ACHN (cell line): ENCODE measurements around the gene PUSL1.

Experiments
- DNase-seq: peaks from one replicate; pipeline ENCODE4 v3.0.0-alpha.2; 2015
- in situ Hi-C: cut with HindIII; loops from 2 replicates; pipeline ENCODE4 v1.10.0; 2017; ENCODE audit warnings: low sequenced_read_pairs, low pct_ligation_motif_present, low pct_unique_long_range_greater_than_20kb

The PUSL1 gene

GRCh38 chr1:1274931-1275431, 33.4 kb upstream of the PUSL1 start:
- in situ Hi-C loops, result no loop called here
- DNase-seq, result no peak

- in situ Hi-C loops, result no loop called here
- DNase-seq, result no peak
These were observed 32.6 kb upstream of the PUSL1 start for GRCh38 chr1:1275836-1276235.

GRCh38 chr1:1278620-1279019, 29.8 kb upstream of the PUSL1 start:
- DNase-seq, result no peak
- in situ Hi-C loops, result no loop called here

GRCh38 chr1:1279028-1279427, 29.4 kb upstream of the PUSL1 start:
- in situ Hi-C loops, result no loop called here
- DNase-seq, result no peak

GRCh38 chr1:1280782-1281481, 27.5 kb upstream of the PUSL1 start:
- DNase-seq, result no peak
- in situ Hi-C loops, result no loop called here

GRCh38 chr1:1281533-1282321, 26.7 kb upstream of the PUSL1 start:
- in situ Hi-C loops, result no loop called here
- peak; percentile 40 for DNase-seq

- in situ Hi-C loops, result no loop called here
- DNase-seq, result no peak
These were observed 25.4 kb upstream of the PUSL1 start for GRCh38 chr1:1282998-1283397.

GRCh38 chr1:1283821-1284220, 24.6 kb upstream of the PUSL1 start:
- in situ Hi-C loops, result no loop called here
- no peak for DNase-seq

- in situ Hi-C loops, result no loop called here
- DNase-seq, result no peak
These were observed 23.9 kb upstream of the PUSL1 start for GRCh38 chr1:1284221-1285101.

- DNase-seq, result no peak
- in situ Hi-C loops, result no loop called here
These were observed 23.3 kb upstream of the PUSL1 start for GRCh38 chr1:1285102-1285571.

- in situ Hi-C loops, result no loop called here
- no peak for DNase-seq
These were observed 22.6 kb upstream of the PUSL1 start for GRCh38 chr1:1285611-1286311.

- DNase-seq, result no peak
- in situ Hi-C loops, result no loop called here
These were observed 21.8 kb upstream of the PUSL1 start for GRCh38 chr1:1286313-1287261.

- DNase-seq, result no peak
- in situ Hi-C loops, result no loop called here
These were observed 20.9 kb upstream of the PUSL1 start for GRCh38 chr1:1287288-1288110.

GRCh38 chr1:1290238-1290731, 18.1 kb upstream of the PUSL1 start:
- in situ Hi-C loops, result no loop called here
- peak; percentile 60 for DNase-seq

GRCh38 chr1:1291023-1291528, 17.3 kb upstream of the PUSL1 start:
- DNase-seq, result no peak
- in situ Hi-C loops, result no loop called here
